Effector memory CD8-positive, alpha-beta T cell (primary cell): ENCODE results near the gene SUPT3H.

Experiments
- ATAC-seq: fragments of 150-1000 bp; cut with Tn5 transposase; replicated peaks from 2 replicates; pipeline ENCODE4 v1.10.0; 2021; ENCODE audit warnings: mild to moderate bottlenecking, moderate library complexity
- DNase-seq, 3 experiments: peaks; one replicate each; pipeline ENCODE4 v3.0.0; 2021
- H3K27ac Mint-ChIP-seq, 2 donors: one replicate each; pipeline ENCODE4 v1.8.0; 2022; ENCODE audit warnings: mild to moderate bottlenecking in 2 of 2, mixed read lengths in 2 of 2, moderate library complexity in 2 of 2
- H3K27me3 Mint-ChIP-seq, 2 donors: one replicate each; pipeline ENCODE4 v1.8.0; 2022; ENCODE audit warnings: mixed read lengths in 2 of 2
- H3K36me3 Mint-ChIP-seq: one replicate; pipeline ENCODE4 v1.8.0; 2022; ENCODE audit warnings: mild to moderate bottlenecking, moderate library complexity, mixed read lengths; ENCODE audit not compliant: insufficient read depth
- H3K4me1 Mint-ChIP-seq, 2 donors: one replicate each; pipeline ENCODE4 v1.8.0; 2022; ENCODE audit warnings: low read depth in 2 of 2, mixed read lengths in 2 of 2
- H3K4me3 Mint-ChIP-seq, 2 donors: one replicate each; pipeline ENCODE4 v1.8.0; 2022; ENCODE audit warnings: mild to moderate bottlenecking in 2 of 2, mixed read lengths in 2 of 2, moderate library complexity in 2 of 2
- H3K9me3 Mint-ChIP-seq, 2 donors: one replicate each; pipeline ENCODE4 v1.8.0; 2022; ENCODE audit warnings: mixed read lengths in 2 of 2

SUPT3H gene

GRCh38 chr6:45253453-45253852, 124.3 kb downstream of the SUPT3H start:
- no peaks in the 10 kb centered on the region for H3K9me3 Mint-ChIP-seq
- no peak overlapping the region for H3K4me3 Mint-ChIP-seq
- DNase-seq = no peak
- no peak for ATAC-seq
- H3K27me3 Mint-ChIP-seq = no peaks in the 10 kb centered on the region
- no peak overlapping the region for H3K27ac Mint-ChIP-seq
- no peaks in the 10 kb centered on the region for H3K4me1 Mint-ChIP-seq
- no peaks in the 10 kb centered on the region for H3K36me3 Mint-ChIP-seq

- H3K27ac Mint-ChIP-seq = no peak overlapping the region
- H3K9me3 Mint-ChIP-seq = peaks cover 9 to 10% of the 10 kb centered on the region in 2 donors
- ATAC-seq (no peak), DNase-seq (no peak)
- H3K36me3 Mint-ChIP-seq = peaks cover 3% of the 10 kb centered on the region
- H3K4me1 Mint-ChIP-seq = no peaks in the 10 kb centered on the region
- H3K27me3 Mint-ChIP-seq = no peaks in the 10 kb centered on the region
- no peak overlapping the region for H3K4me3 Mint-ChIP-seq
Observed at GRCh38 chr6:45231660-45232059, 146.1 kb downstream of the SUPT3H start.

- H3K27me3 Mint-ChIP-seq = no peaks in the 10 kb centered on the region
- H3K36me3 Mint-ChIP-seq = peaks cover 3% of the 10 kb centered on the region
- ATAC-seq = no peak
- H3K4me1 Mint-ChIP-seq = no peaks in the 10 kb centered on the region
- no peak overlapping the region for H3K27ac Mint-ChIP-seq
- no peak overlapping the region for H3K4me3 Mint-ChIP-seq
- DNase-seq = no peak
- H3K9me3 Mint-ChIP-seq = peaks cover 9 to 10% of the 10 kb centered on the region in 2 donors
Observed at GRCh38 chr6:45229416-45229815, 148.3 kb downstream of the SUPT3H start.

GRCh38 chr6:45226081-45226480, 151.7 kb downstream of the SUPT3H start:
- Mint-ChIP-seq H3K27ac (no peak overlapping the region), H3K27me3 (no peaks in the 10 kb centered on the region), H3K9me3 (peaks cover 2 to 3% of the 10 kb centered on the region in 2 donors), H3K4me3 (no peak overlapping the region), H3K4me1 (no peaks in the 10 kb centered on the region), H3K36me3 (no peaks in the 10 kb centered on the region)
- DNase-seq = no peak
- ATAC-seq = no peak

- no peaks in the 10 kb centered on the region for H3K4me1 Mint-ChIP-seq
- no peaks in the 10 kb centered on the region for H3K9me3 Mint-ChIP-seq
- ATAC-seq = no peak
- no peak overlapping the region for H3K27ac Mint-ChIP-seq
- no peak for DNase-seq
- H3K36me3 Mint-ChIP-seq = no peaks in the 10 kb centered on the region
- H3K4me3 Mint-ChIP-seq = no peak overlapping the region
- no peaks in the 10 kb centered on the region for H3K27me3 Mint-ChIP-seq
Observed at GRCh38 chr6:45222380-45222779, 155.4 kb downstream of the SUPT3H start.

- Mint-ChIP-seq H3K36me3 (no peaks in the 10 kb centered on the region), H3K27me3 (no peaks in the 10 kb centered on the region), H3K9me3 (peaks cover 0 to 3% of the 10 kb centered on the region in 2 donors), H3K27ac (no peak overlapping the region), H3K4me1 (peaks cover 2 to 3% of the 10 kb centered on the region in 2 donors), H3K4me3 (no peak overlapping the region)
- DNase-seq = no peak
- no peak for ATAC-seq
Observed at GRCh38 chr6:45215759-45216158, 162.0 kb downstream of the SUPT3H start.

- peaks cover 0 to 3% of the 10 kb centered on the region in 2 donors for H3K9me3 Mint-ChIP-seq
- H3K36me3 Mint-ChIP-seq = no peaks in the 10 kb centered on the region
- no peaks in the 10 kb centered on the region for H3K27me3 Mint-ChIP-seq
- no peak overlapping the region for H3K4me3 Mint-ChIP-seq
- peaks cover 2 to 3% of the 10 kb centered on the region in 2 donors for H3K4me1 Mint-ChIP-seq
- ATAC-seq = no peak
- no peak overlapping the region for H3K27ac Mint-ChIP-seq
- DNase-seq = no peak
Observed at GRCh38 chr6:45212976-45213375, 164.8 kb downstream of the SUPT3H start.

GRCh38 chr6:45209762-45210161, 168.0 kb downstream of the SUPT3H start:
- Mint-ChIP-seq H3K27me3 (no peaks in the 10 kb centered on the region), H3K4me3 (no peak overlapping the region), H3K4me1 (peaks cover 2 to 3% of the 10 kb centered on the region in 2 donors), H3K9me3 (no peaks in the 10 kb centered on the region), H3K36me3 (no peaks in the 10 kb centered on the region), H3K27ac (no peak overlapping the region)
- ATAC-seq (no peak), DNase-seq (no peak)

- Mint-ChIP-seq H3K27me3 (no peaks in the 10 kb centered on the region), H3K4me3 (no peak overlapping the region), H3K36me3 (no peaks in the 10 kb centered on the region), H3K27ac (no peak overlapping the region), H3K4me1 (no peaks in the 10 kb centered on the region), H3K9me3 (no peaks in the 10 kb centered on the region)
- no peak for DNase-seq
- no peak for ATAC-seq
Observed at GRCh38 chr6:45206793-45207492, 170.8 kb downstream of the SUPT3H start.

GRCh38 chr6:45201484-45201883, 176.2 kb downstream of the SUPT3H start:
- no peak overlapping the region for H3K4me3 Mint-ChIP-seq
- H3K9me3 Mint-ChIP-seq = no peaks in the 10 kb centered on the region
- ATAC-seq (no peak), DNase-seq (no peak)
- H3K4me1 Mint-ChIP-seq = no peaks in the 10 kb centered on the region
- H3K27ac Mint-ChIP-seq = no peak overlapping the region
- H3K27me3 Mint-ChIP-seq = no peaks in the 10 kb centered on the region
- H3K36me3 Mint-ChIP-seq = no peaks in the 10 kb centered on the region

GRCh38 chr6:45200510-45200909, 177.2 kb downstream of the SUPT3H start:
- ATAC-seq (no peak), DNase-seq (no peak)
- Mint-ChIP-seq H3K4me1 (no peaks in the 10 kb centered on the region), H3K4me3 (no peak overlapping the region), H3K27ac (no peak overlapping the region), H3K36me3 (no peaks in the 10 kb centered on the region), H3K27me3 (no peaks in the 10 kb centered on the region), H3K9me3 (no peaks in the 10 kb centered on the region)

GRCh38 chr6:45199554-45199953, 178.2 kb downstream of the SUPT3H start:
- Mint-ChIP-seq H3K27me3 (no peaks in the 10 kb centered on the region), H3K4me1 (no peaks in the 10 kb centered on the region), H3K36me3 (no peaks in the 10 kb centered on the region), H3K9me3 (no peaks in the 10 kb centered on the region), H3K4me3 (no peak overlapping the region), H3K27ac (no peak overlapping the region)
- ATAC-seq (no peak), DNase-seq (no peak)

GRCh38 chr6:45196121-45196520, 181.6 kb downstream of the SUPT3H start:
- H3K4me1 Mint-ChIP-seq = no peaks in the 10 kb centered on the region
- DNase-seq = no peak
- H3K9me3 Mint-ChIP-seq = no peaks in the 10 kb centered on the region
- H3K4me3 Mint-ChIP-seq = no peak overlapping the region
- no peak for ATAC-seq
- H3K27me3 Mint-ChIP-seq = no peaks in the 10 kb centered on the region
- H3K27ac Mint-ChIP-seq = no peak overlapping the region
- H3K36me3 Mint-ChIP-seq = no peaks in the 10 kb centered on the region

GRCh38 chr6:45195137-45195536, 182.6 kb downstream of the SUPT3H start:
- Mint-ChIP-seq H3K27ac (no peak overlapping the region), H3K4me1 (no peaks in the 10 kb centered on the region), H3K27me3 (no peaks in the 10 kb centered on the region), H3K9me3 (no peaks in the 10 kb centered on the region), H3K4me3 (no peak overlapping the region), H3K36me3 (no peaks in the 10 kb centered on the region)
- ATAC-seq = no peak
- DNase-seq = no peak

- no peak for DNase-seq
- ATAC-seq = no peak
Observed at GRCh38 chr6:45192556-45192955, 185.2 kb downstream of the SUPT3H start.

More at GRCh38 chr6:45192556-45192955, 185.2 kb downstream of the SUPT3H start:
- no peaks in the 10 kb centered on the region for H3K27me3 Mint-ChIP-seq
- no peak overlapping the region for H3K4me3 Mint-ChIP-seq
- H3K36me3 Mint-ChIP-seq = no peaks in the 10 kb centered on the region
- no peaks in the 10 kb centered on the region for H3K9me3 Mint-ChIP-seq
- H3K4me1 Mint-ChIP-seq = no peaks in the 10 kb centered on the region
- H3K27ac Mint-ChIP-seq = no peak overlapping the region
